A673 (cell line): ENCODE results near the gene ZDHHC11B. TPM values are rescaled to one million over a fixed set of nuclear protein-coding genes. Genes with fewer than 3 reads are reported as not detected.

ENCODE experiments used
- BruUV-seq: library from RNA; stranded (reverse); fragments of 400-500 nt; replicated peaks from 2 replicates; lab custom pipeline; 2021; lab: Mats Ljungman, UMichigan
- CTCF ChIA-PET: fragments of 300-600 bp; sonication (Branson Sonifier 250); formaldehyde crosslinking; loops from one replicate; lab custom pipeline; 2022; ENCODE audit warnings: antibody characterized with exemption; lab: Charles Lee
- POLR2A ChIA-PET: fragments of 300-600 bp; sonication (Branson Sonifier 250); formaldehyde crosslinking; loops from one replicate; lab custom pipeline; 2022; ENCODE audit warnings: antibody characterized with exemption; ENCODE audit not compliant: low non-redundant PET; lab: Charles Lee
- DNase-seq: peaks from one replicate; pipeline ENCODE4 v3.0.0-alpha.2; 2015; ENCODE audit warnings: low spot score
- H3K27ac ChIP-seq: fragments of 200-600 bp; sonication (generic); 2 replicates; pipeline ENCODE4 v1.5.1; 2016; ENCODE audit warnings: mixed run types, low read depth, mild to moderate bottlenecking, mixed read lengths, antibody characterized with exemption, low read length; ENCODE audit not compliant: poor library complexity, severe bottlenecking
- H3K27me3 ChIP-seq: fragments of 200-600 bp; sonication (generic); replicated peaks from 2 replicates; pipeline ENCODE4 v1.6.1; 2017; ENCODE audit warnings: mixed run types, low read depth, mild to moderate bottlenecking, mixed read lengths, antibody characterized with exemption, low read length; ENCODE audit not compliant: insufficient read depth, poor library complexity
- H3K36me3 ChIP-seq: fragments of 200-600 bp; sonication (generic); 2 replicates; pipeline ENCODE4 v1.6.1; 2016; ENCODE audit warnings: mixed run types, mild to moderate bottlenecking, mixed read lengths, antibody characterized with exemption, low read length; ENCODE audit not compliant: insufficient read depth, poor library complexity, severe bottlenecking
- H3K4me1 ChIP-seq: fragments of 200-600 bp; sonication (generic); 2 replicates; pipeline ENCODE4 v1.6.1; 2017; ENCODE audit warnings: mixed run types, mild to moderate bottlenecking, mixed read lengths, antibody characterized with exemption, low read length; ENCODE audit not compliant: insufficient read depth, poor library complexity, severe bottlenecking
- H3K4me3 ChIP-seq: fragments of 200-600 bp; sonication (generic); 2 replicates; pipeline ENCODE4 v1.5.1; 2016; ENCODE audit warnings: low read depth, mixed run types, mild to moderate bottlenecking, mixed read lengths, low read length; ENCODE audit not compliant: poor library complexity, severe bottlenecking
- H3K9me3 ChIP-seq: fragments of 200-600 bp; sonication (generic); 2 replicates; pipeline ENCODE4 v1.6.1; 2016; ENCODE audit warnings: mixed run types, low read depth, mild to moderate bottlenecking, mixed read lengths, antibody characterized with exemption, low read length; ENCODE audit not compliant: poor library complexity, severe bottlenecking
- CTCF ChIP-seq: fragments of 300-800, 200-600 bp; sonication (generic); conservative IDR thresholded peaks from 2 replicates; pipeline ENCODE4 v1.5.1; 2017; ENCODE audit warnings: low read depth, mild to moderate bottlenecking, antibody characterized with exemption, low read length, moderate library complexity, mixed read lengths
- EZH2 ChIP-seq: fragments of 200-600 bp; sonication (generic); IDR thresholded peaks from 2 replicates; pipeline ENCODE4 v1.6.1; 2017; ENCODE audit warnings: borderline replicate concordance, low read depth, mild to moderate bottlenecking, mixed read lengths, antibody characterized with exemption, low read length; ENCODE audit not compliant: poor library complexity, severe bottlenecking
- intact Hi-C: fragments of 100-400 bp; cut with micrococcal nuclease; formaldehyde crosslinking; loops from one replicate; pipeline ENCODE4 v1.10.0; 2022; ENCODE audit not compliant: unreplicated experiment
- total RNA-seq: library from RNA; stranded (reverse); gene quantifications from 2 replicates; pipeline ENCODE4 v1.2.3, GENCODE V29; 2021

ZDHHC11B gene
- total RNA-seq, 1 experiment from 2014 or later = 1.3 TPM

GRCh38 chr5:677131-678101, 107.1 kb downstream of the ZDHHC11B start:
- Histone ChIP-seq H3K27ac (no peak overlapping the region), H3K36me3 (no peaks in the 10 kb centered on the region), H3K27me3 (peaks cover 6% of the 10 kb centered on the region), H3K9me3 (no peaks in the 10 kb centered on the region), H3K4me1 (peaks cover 12% of the 10 kb centered on the region), H3K4me3 (no peak overlapping the region)
- no peak for DNase-seq
- no peak for TF ChIP-seq CTCF
- ChIA-PET CTCF (no interaction called here), POLR2A (no interaction called here)
- intact Hi-C loops = no loop called here
- no TSS peak for BruUV-seq

GRCh38 chr5:676699-677076, 107.8 kb downstream of the ZDHHC11B start:
- Histone ChIP-seq H3K36me3 (no peaks in the 10 kb centered on the region), H3K9me3 (no peaks in the 10 kb centered on the region), H3K4me3 (no peak overlapping the region), H3K27me3 (peaks cover 6% of the 10 kb centered on the region), H3K4me1 (peaks cover 19% of the 10 kb centered on the region), H3K27ac (no peak overlapping the region)
- CTCF ChIA-PET = no interaction called here
- POLR2A ChIA-PET = no interaction called here
- intact Hi-C loops = no loop called here
- no TSS peak for BruUV-seq
- no peak for TF ChIP-seq CTCF
- TF ChIP-seq EZH2 = no peak
- DNase-seq = no peak

- POLR2A ChIA-PET = no interaction called here
- Histone ChIP-seq H3K4me1 (peaks cover 19% of the 10 kb centered on the region), H3K4me3 (no peak overlapping the region), H3K9me3 (no peaks in the 10 kb centered on the region), H3K27ac (no peak overlapping the region), H3K27me3 (peaks cover 6% of the 10 kb centered on the region), H3K36me3 (no peaks in the 10 kb centered on the region)
- CTCF ChIA-PET = no interaction called here
- DNase-seq = no peak
- no TSS peak for BruUV-seq
- intact Hi-C loops = no loop called here
- TF ChIP-seq EZH2 = no peak
- no peak for TF ChIP-seq CTCF
Measured at GRCh38 chr5:675871-676698, 108.4 kb downstream of the ZDHHC11B start.
